Esophagus mucosa (tissue), 1 donor: ENCODE measurements around the gene GALNT15. TPM values are rescaled to one million over a fixed set of nuclear protein-coding genes. Genes with fewer than 3 reads are reported as not detected.

Experiments used
- ATAC-seq: fragments of 200-7000 bp; cut with Tn5 transposase; one replicate; pipeline ENCODE4 v1.9.1; 2020
- total RNA-seq: library from RNA; stranded (reverse); gene quantifications from one replicate; pipeline ENCODE4 v1.2.4, GENCODE V29; 2023
- donor health status: DM: yes; HTN: yes; CAD: no.

GALNT15 gene
- total RNA-seq, 1 donor from 2014 or later, result 1.8 TPM

- ATAC-seq, result no peak
These were observed 59.8 kb downstream of the GALNT15 start for GRCh38 chr3:16234281-16234680.

DNA sequence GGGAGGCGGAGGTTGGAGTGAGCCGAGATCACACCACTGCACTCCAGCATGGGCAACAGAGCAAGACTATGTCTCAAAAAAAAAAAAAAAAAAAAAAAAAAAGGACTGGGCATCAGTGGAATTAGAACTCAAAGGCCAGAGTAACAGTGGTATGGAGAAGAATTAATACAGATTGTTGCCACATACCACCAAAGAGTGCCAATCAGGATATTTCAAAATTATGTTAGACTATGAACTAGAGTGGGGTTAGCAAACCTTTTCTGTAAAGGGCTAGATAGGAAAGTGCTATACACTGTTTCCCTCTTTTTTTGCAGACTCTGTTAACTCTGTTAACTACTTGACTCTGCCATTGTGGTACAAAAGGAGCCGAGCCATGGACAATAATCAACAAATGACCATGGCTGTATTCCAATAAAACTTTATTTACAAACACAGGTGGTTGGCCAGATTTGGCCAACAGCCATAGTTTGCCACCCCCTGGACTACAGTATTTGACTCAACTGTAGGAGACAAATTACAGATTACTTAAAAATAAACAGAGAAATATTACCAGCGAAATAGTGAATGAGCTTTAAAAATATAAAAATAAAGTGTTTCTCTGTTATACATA, 61.7 kb downstream of the GALNT15 start:
- ATAC-seq, result no peak

- ATAC-seq, result peak; percentile 41
These were observed 62.4 kb downstream of the GALNT15 start for GRCh38 chr3:16236856-16237393.

DNA sequence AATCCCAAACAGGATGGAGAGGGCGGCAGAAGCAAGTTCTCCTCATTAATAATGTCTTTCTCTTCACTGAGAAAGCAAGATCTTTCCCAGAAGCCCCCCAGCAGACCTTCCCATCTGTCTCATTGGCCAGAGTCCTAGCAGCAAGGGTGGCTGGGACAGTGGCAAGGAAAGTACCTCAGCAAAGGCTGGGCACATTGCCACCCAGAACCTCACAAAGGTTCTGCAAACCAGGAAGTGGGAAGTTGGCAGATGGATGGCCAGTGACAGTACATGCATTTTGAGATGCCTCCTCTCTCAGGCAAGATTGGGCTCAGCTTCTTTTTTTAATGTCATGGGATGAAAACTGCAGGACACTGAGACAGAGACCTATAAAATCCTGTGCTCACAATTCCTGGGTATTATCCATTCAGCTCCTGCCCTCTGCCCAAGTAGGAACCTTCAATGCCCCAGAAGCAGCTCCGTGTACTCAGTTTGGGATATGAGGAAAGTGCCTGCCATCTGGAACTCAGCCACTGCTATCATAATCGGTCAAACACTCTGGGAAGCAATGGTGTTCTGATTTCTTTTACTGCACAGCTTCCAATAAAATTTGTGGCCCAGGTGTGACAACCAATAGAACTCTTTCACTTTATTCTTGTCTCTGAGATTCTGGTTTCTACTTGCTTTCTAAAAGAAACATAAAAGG, 64.7 kb downstream of the GALNT15 start:
- ATAC-seq, result no peak

DNA sequence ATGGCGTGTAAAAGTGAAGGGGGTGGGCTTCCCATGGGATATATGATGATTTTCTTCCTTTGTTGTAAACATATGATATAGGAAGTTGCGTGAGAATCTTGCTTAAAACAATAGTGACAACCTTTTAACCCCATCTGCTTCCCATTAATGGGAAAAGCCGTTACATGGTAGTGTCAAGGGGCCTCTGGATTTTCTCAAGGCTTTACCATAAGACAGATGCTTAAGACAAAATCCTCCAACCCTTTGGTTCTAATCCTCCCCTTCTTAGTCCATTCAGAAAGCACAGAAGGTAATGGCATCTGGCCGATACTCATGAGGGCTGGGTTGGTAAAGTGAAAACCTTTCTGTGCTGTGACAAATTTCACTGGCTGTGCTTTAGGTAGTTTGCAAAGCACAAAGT, 65.3 kb downstream of the GALNT15 start:
- peak; percentile 41 for ATAC-seq

GRCh38 chr3:16240229-16241023, 65.9 kb downstream of the GALNT15 start:
- ATAC-seq, result peak; percentile 74

GRCh38 chr3:16241225-16241624, 66.7 kb downstream of the GALNT15 start:
- ATAC-seq, result no peak

DNA sequence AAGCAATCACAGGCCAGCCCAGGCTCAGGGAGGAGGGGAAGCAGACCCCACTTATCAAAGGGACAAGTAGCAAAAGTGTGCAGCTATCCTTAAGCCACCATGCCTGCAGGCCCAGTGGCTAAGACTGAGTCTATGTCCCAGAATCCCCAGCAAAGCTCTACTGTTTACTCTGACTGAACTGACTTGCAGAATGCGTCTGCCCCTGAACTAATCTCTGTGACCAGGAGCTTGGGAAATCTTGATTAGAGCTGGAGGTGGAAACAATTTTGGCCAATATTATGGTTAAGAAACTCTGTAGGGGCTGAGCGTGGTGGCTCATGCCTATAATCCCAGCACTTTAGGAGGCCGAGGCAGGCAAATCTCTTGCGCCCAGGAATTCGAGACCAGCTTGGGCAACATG, 67.7 kb downstream of the GALNT15 start:
- no peak for ATAC-seq

DNA sequence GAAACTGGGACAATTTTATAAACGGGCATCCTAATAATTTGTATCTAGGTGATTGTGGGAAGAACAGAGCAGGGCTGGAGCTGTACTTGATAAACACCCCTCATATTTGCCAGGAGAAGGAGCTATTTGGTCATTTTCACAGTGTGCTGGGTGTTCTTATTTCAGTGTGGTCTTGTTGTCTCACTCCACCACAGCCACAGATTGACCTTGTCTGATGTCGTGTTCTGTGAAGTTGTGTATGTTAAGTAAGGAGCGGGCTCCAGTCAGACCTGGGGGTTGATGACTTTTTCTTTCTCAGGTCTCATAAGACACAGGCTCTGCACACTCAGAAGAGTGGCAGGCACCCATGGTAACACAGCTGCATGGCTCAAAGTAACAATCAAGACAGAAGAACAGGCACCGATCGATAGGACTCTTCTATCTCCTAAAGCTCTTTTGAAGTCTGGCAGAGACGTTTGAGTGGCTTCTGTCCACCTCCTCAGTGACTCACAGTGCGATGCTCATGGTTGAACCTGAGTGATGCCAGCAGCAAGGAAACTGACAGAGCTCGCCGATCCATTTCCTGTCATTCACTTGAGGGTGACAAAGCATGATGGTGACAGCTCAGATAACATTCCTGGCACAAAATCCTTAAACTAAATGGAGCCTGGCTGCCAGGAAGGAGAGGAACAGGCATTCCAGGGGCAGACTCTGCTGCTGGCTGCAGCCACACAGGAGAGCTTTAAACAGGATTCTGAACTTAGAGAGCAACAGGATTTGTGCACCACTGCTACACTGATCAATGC, 69.4 kb downstream of the GALNT15 start:
- peak; percentile 41 for ATAC-seq

- ATAC-seq, result no peak
These were observed 71.1 kb downstream of the GALNT15 start for GRCh38 chr3:16245609-16246008.

DNA sequence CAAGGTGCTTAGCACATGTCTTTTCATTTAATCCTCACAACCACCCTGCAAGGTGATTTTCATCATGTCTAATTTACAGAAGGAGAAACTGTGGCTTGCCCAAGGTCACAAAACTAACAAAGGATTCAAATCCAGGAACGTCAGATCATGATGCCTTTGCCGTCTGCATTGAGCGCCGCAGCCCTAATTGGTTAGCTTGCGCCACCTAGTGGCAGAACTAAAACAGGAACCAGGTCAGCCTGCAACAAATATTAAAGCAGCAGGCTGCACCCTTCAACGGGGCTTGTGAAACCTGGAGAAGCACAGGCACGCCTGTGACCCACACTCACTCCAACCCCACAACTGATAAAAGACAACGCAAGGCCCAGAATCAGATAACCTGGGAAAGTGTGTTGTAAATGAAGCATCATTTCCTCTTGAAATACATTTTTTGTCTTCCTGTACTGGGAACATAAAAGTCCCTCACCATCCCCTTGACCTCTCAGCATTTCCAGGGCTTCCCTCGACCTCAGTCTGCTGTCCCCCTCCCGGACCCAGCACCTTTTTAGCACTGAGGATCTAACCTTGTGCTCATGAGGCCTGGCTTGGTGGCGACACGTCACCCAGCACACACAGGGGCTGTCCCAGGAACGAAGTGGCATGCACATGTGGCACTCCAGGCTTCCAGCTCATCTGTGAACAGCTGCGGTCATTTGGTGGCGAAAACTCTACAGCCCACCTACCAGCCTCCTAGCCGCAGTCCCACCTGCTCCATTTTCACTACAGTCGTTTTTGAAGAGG, 73.0 kb downstream of the GALNT15 start:
- peak; percentile 82 for ATAC-seq

DNA sequence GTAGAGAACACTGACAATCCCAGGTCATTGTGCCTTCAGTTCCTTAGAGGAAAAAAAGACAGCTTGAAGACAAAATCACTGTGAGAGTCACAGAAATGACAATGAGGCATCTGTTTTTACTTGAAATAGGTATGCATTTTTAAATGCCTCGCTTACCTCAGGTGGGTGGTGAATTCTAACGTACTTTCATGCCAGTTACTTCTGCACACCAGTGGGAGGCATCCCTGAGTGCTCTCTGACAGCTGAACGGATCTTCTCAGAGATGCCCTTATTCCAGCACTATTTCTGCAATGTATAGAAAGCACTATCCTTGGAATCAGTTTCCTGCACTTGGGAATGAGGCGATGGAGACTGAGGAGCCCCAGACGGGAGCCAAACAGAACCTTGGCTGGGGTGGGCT, 74.1 kb downstream of the GALNT15 start:
- ATAC-seq, result no peak

- ATAC-seq, result no peak
These were observed 74.9 kb downstream of the GALNT15 start for GRCh38 chr3:16249336-16249735.

GRCh38 chr3:16249886-16250285, 75.4 kb downstream of the GALNT15 start:
- no peak for ATAC-seq

- ATAC-seq, result no peak
These were observed 77.0 kb downstream of the GALNT15 start for GRCh38 chr3:16251316-16252085.

DNA sequence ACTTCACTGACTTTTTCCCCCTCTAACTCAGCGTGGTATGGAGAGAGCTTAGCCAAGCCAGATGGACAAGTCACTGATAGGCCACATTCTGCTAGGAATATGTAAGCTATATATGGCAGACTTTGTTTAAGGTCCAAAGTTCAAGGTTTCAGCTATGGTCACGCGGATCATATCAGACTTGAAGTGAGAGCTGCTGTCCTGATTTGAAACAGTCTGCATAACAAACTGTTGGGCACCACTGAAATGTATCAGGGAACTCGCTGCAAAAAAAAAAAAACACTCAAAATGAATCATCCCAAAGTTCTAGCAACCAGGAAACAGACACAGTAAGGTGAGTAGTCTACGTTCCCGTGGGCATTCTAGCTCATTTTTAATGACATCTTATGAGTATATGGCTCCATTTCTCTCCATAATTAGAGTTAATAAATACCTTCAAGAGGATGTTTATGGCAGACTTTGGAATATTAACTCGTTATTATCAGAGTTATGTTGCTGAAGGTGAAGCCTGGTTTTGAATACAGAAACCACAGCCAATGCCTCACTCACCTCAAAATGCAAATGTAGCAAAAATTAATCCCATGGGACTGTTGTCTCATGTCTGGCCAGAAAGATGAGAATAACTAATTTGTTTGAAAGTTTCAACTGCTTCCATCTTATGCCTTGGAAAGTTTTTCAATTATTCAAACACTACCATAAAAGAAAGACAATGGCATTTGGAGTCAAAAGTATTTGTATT, 77.9 kb downstream of the GALNT15 start:
- ATAC-seq, result no peak

DNA sequence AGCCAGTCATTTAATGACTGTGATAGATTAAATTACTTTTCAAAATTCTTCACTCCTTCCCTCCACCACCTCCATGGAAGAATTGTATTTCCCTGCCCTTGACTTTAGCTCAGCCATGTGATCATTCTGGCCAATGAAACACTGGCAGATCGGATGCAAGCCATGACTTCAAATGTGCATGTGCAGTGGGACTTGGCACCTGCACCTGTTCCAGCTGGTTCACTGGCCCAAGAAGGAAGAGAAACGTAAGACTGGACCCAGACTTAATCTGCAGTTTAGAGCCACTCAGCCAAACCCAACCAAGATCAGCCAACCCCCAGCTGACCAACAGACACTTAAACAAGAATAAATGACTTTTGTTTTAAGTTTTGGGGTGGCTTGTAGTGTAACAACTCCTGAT, 78.5 kb downstream of the GALNT15 start:
- ATAC-seq, result no peak

- ATAC-seq, result peak; percentile 69
These were observed 79.1 kb downstream of the GALNT15 start for GRCh38 chr3:16253601-16254000.

DNA sequence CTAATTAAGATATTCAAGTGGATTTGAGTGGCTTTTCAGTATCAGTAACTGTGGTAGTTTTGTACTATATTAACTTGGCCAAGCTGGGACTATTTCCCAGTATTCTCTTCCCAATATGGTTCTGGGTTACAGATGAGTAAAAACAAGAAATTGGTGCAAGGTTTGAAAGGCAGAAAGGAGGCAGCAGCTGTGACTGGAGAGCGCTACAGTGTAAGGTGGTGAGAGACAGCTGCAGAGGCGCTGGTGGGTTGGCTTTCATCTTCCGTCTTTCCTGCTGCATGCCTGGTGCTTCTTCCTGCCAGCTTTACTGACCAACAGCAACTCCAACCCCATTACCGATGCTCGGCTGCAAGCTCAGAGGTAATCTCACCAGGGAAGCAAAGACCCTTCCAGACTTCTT, 80.4 kb downstream of the GALNT15 start:
- ATAC-seq, result no peak

DNA sequence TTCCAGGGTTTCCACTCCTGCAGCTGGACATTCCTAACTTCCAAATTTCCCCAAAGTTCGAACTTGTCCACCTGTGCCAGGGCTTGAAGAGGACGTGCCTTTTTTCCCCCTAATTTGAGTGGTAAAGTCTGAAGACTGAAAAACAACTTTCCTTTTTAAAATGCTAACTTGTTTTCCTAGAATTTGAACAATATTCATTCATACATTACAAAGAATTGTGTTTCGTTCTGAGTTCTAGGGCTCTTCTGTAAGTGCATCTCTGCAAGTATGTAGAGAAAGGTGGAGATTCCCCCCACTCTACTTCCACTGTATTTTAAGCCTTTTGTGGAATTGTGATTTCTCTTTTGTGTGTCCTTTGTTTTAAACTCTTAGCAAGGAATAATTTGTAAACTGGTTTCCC, 80.8 kb downstream of the GALNT15 start:
- no peak for ATAC-seq
